Tibial nerve (tissue), 4 donors: Measurements from ENCODE around the gene DNASE2. TPM values are rescaled to one million over a fixed set of nuclear protein-coding genes. Genes with fewer than 3 reads are reported as not detected.

Experiments
- DNase-seq, 2 donors: peaks; one replicate each; pipeline ENCODE4 v3.0.0-alpha.2; 2019; ENCODE audit warnings: low spot score in 2 of 2
- H3K27ac ChIP-seq, 4 donors: fragments of 200-600 bp; sonication (generic) in 3 of 4; one replicate each; pipeline ENCODE4 v1.5.1; 2017 to 2019; ENCODE audit warnings: mild to moderate bottlenecking in 1 of 4
- H3K27me3 ChIP-seq, 2 donors: fragments of 200-600 bp; sonication (generic) in 1 of 2; one replicate each; pipeline versions ENCODE4 v1.5.1 to v1.6.0; 2017 to 2019
- H3K36me3 ChIP-seq, 3 donors: fragments of 200-600 bp; sonication (generic); one replicate each; pipeline ENCODE4 v1.5.1; 2018 to 2019
- H3K4me1 ChIP-seq, 4 donors: fragments of 200-600 bp; sonication (generic) in 3 of 4; one replicate each; pipeline ENCODE4 v1.5.1; 2017 to 2019
- H3K4me3 ChIP-seq, 4 donors: fragments of 200-600 bp; sonication (generic) in 3 of 4; one replicate each; pipeline ENCODE4 v1.5.1; 2017 to 2019; ENCODE audit warnings: mild to moderate bottlenecking in 1 of 4, moderate library complexity in 1 of 4
- H3K9me3 ChIP-seq, 4 donors: fragments of 200-600 bp; sonication (generic) in 3 of 4; one replicate each; pipeline ENCODE4 v1.5.1; 2017 to 2019
- EP300 ChIP-seq, 2 donors: sonication (generic); formaldehyde crosslinking; IDR thresholded peaks; one replicate each; pipeline ENCODE4 v1.6.1; 2017; ENCODE audit warnings: antibody characterized with exemption in 2 of 2, mild to moderate bottlenecking in 1 of 2
- POLR2A ChIP-seq, 2 donors: fragments of 450-650 bp; IDR thresholded peaks; one replicate each; pipeline ENCODE4 v1.6.1; 2017; ENCODE audit warnings: antibody characterized with exemption in 2 of 2, mild to moderate bottlenecking in 2 of 2, moderate library complexity in 2 of 2
- WGBS, 2 donors: methylation state at CpG; one replicate each; pipeline ENCODE4 v1.1.5; 2018; 5-methylcytosine and 5-hydroxymethylcytosine counted together
- small RNA-seq: library from RNA; depleted of rRNA; stranded (forward); fragments of <200 nt; gene quantifications from one replicate; pipeline ENCODE3, GENCODE V24; 2016
- total RNA-seq, 4 donors: library from RNA; depleted of rRNA; stranded (reverse); fragments of >200 nt; gene quantifications; one replicate each; pipeline ENCODE4 v1.1.0, GENCODE V29; 2016
- TF ChIP-seq, protein P1 (sequence below), 5 experiments: fragments of 200-600 bp in 3 of 5; fragments of 450-650 bp in 2 of 5; sonication (generic) in 3 of 5; IDR thresholded peaks; one replicate each; pipeline ENCODE4 v1.5.1; 2016 to 2019; ENCODE audit warnings: antibody characterized with exemption in 5 of 5, mild to moderate bottlenecking in 3 of 5, moderate library complexity in 2 of 5

The DNASE2 gene
- total RNA-seq, 4 donors from 2014 or later: 38.1 to 59.0 (median 44.2) TPM

DNA sequence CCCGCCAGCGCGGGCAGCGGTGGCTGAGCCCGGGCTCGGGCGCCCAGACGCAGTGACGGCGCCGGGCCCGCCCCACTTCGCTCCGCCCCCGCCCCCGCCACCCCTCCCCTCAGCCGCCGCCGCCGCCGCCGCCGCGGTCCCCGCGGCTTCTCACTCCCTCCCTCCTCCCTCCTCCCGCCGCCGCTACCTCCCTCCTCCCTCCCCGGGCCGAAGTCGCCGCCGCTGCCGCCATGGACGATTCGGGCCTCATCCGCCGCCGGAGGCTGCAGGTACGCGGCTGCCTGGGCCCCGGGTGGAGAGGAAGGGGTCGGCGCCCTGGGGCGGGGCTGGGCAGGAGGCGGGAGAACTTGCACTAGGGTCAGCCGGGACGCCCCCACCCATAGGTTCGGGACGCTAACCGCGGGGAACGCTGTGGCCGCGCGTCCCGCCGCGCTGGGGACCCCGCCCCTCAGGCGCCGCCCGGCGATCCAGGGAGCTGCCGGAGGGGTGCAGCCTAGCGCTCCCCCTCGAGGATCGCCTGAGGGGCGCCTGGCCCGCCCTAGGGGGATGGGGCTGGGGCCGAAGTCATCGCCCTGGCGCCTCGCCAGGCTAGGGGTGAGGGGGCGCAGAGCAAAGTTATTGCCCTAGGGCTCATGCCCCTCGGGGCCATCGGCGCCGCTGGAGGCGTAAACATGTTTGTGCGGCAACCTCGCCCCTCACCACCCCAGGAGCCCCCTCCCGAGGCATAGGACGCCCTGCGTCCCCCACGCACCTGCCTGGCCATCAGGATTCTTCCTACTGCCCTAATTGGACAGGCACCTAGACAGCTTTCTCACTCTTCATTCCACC, 47.3 kb downstream of the DNASE2 start:
- WGBS, 2 donors: 1% methylated on average over 13 to 34 of the region's 87 CpGs

DNA sequence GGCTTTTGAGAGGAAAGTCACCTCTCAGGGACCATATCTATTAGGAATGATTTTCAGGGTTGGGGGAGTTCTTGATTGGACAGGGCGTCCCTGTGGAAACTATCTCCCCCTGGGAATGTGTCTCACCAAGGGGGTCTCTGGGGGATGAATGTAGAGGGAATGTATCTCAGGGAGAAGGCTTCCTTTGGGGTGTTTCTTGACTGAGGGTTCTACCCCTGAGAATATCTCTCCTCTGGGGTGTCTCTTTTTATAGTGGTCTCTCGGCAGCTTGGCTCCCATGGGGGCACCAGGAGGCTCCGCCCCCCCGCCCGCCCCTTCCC, 47.9 kb downstream of the DNASE2 start:
- DNase-seq: no peak
- Histone ChIP-seq H3K9me3 (no peaks in the 10 kb centered on the region), H3K36me3 (no peaks in the 10 kb centered on the region), H3K27ac (no peak overlapping the region), H3K4me3 (peak overlapping the region in 3 of 4 donors; percentile 4 to 47 (median 32)), H3K27me3 (peaks cover 0 to 97% of the 10 kb centered on the region in 2 donors), H3K4me1 (peaks cover 0 to 38% (median 10%) of the 10 kb centered on the region in 4 donors)
- TF ChIP-seq, protein P1, sequence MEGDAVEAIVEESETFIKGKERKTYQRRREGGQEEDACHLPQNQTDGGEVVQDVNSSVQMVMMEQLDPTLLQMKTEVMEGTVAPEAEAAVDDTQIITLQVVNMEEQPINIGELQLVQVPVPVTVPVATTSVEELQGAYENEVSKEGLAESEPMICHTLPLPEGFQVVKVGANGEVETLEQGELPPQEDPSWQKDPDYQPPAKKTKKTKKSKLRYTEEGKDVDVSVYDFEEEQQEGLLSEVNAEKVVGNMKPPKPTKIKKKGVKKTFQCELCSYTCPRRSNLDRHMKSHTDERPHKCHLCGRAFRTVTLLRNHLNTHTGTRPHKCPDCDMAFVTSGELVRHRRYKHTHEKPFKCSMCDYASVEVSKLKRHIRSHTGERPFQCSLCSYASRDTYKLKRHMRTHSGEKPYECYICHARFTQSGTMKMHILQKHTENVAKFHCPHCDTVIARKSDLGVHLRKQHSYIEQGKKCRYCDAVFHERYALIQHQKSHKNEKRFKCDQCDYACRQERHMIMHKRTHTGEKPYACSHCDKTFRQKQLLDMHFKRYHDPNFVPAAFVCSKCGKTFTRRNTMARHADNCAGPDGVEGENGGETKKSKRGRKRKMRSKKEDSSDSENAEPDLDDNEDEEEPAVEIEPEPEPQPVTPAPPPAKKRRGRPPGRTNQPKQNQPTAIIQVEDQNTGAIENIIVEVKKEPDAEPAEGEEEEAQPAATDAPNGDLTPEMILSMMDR (IDR thresholded peaks at IDR 0.05): no peak
- TF ChIP-seq EP300 (IDR thresholded peaks at IDR 0.05) (no peak), POLR2A (IDR thresholded peaks at IDR 0.05) (no peak)
- WGBS, 2 donors: 0 to 2% methylated on average over 3 to 5 of the region's 5 CpGs

More for the DNA sequence above, 47.3 kb downstream of the DNASE2 start:
- TF ChIP-seq, protein P1 (IDR thresholded peaks at IDR 0.05): no peak
- Histone ChIP-seq H3K36me3 (no peaks in the 10 kb centered on the region), H3K4me1 (peaks cover 0 to 40% (median 15%) of the 10 kb centered on the region in 4 donors), H3K27ac (no peak overlapping the region), H3K27me3 (peaks cover 0 to 97% of the 10 kb centered on the region in 2 donors), H3K4me3 (peak overlapping the region in 3 of 4 donors; percentile 4 to 47 (median 32)), H3K9me3 (no peaks in the 10 kb centered on the region)
- DNase-seq: no peak

DNA sequence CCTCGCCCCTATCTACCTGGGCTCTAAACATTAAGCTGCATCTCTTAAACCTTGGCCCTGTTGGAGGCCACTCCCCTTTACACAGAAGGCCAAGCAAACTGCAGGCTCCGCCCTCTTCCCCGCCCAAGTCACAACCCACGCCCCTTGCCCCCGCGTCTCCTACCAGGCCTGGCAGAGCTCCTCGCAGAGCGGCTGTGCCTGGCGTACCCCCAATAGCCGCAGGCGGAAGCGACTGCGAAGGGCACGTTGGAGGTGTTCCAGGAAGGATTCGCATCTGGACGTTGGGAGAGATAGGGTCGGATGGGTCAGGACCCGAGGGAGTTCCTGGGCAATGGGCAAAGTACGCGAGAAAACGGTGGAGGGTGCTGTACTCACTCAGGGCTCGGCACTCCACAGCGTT, 52.8 kb downstream of the DNASE2 start:
- TF ChIP-seq, protein P1 (IDR thresholded peaks at IDR 0.05): no peak
- TF ChIP-seq POLR2A (IDR thresholded peaks at IDR 0.05): no peak
- no peak for TF ChIP-seq EP300 (IDR thresholded peaks at IDR 0.05)
- H3K4me3 ChIP-seq: no peak overlapping the region
- 6 to 9% methylated on average over 23 of the region's 23 CpGs for WGBS, 2 donors
- DNase-seq: no peak
- H3K9me3 ChIP-seq: no peaks in the 10 kb centered on the region
- peaks cover 0 to 29% (median 3%) of the 10 kb centered on the region in 4 donors for H3K4me1 ChIP-seq
- no peak overlapping the region for H3K27ac ChIP-seq
- no peaks in the 10 kb centered on the region for H3K36me3 ChIP-seq
- peaks cover 0 to 99% of the 10 kb centered on the region in 2 donors for H3K27me3 ChIP-seq

DNA sequence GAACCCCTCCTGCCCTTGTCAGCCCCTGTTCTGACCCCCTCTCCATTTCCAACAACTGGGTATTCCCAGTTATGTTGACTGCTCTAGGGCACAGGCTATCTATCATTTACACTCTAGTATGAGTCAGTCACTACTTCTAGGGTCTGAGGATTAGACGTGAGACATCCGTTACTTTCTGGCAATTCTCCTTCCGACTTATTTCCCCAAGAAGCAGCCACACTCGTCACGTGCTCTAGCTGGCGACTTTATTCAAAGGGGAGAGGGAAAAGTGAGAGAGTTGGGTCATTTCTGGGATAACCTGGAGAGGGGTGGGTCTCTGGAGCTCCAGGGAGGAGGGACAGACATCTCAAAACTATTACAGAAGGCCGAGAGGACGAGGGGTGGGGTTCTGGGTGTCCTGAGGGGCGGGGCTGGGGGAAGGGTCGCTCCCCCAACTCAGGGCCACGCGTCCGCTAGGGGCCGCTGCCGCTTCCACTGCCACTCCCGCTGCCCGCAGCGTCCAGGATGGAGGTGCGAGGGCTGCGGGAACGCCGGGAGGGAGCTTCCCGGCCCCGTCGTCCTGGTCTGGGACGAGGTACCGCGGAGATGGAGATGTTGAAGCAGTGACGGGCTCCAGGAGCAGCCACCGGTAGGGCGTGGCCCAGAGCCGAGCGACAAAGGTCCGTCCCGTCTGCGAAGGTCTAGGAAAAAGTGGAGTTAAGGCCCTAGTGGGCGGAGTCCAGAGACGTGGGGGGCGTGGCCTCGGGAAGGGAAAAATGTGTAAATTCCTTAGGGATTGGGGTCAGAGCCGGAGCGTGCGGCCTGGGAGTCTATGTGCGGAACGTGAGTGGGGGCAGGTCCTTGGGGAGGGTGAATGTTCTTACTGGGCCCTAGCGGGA, 55.8 kb downstream of the DNASE2 start:
- Histone ChIP-seq H3K27me3 (peaks cover 0 to 69% of the 10 kb centered on the region in 2 donors), H3K36me3 (no peaks in the 10 kb centered on the region), H3K4me3 (no peak overlapping the region), H3K4me1 (peaks cover 0 to 16% (median 0%) of the 10 kb centered on the region in 4 donors), H3K9me3 (no peaks in the 10 kb centered on the region), H3K27ac (no peak overlapping the region)
- TF ChIP-seq, protein P1 (IDR thresholded peaks at IDR 0.05): peak in 1 of 5 experiments; percentile 22
- TF ChIP-seq POLR2A (IDR thresholded peaks at IDR 0.05): no peak
- 6% methylated on average over 41 to 44 of the region's 46 CpGs for WGBS, 2 donors
- DNase-seq: no peak

Small RNA genes lying within 50 kb of the gene (small RNA-seq; reads per million reads assigned to genes)
- gene MIR5695 (not detected), gene MIR6794 (not detected)

Other genes starting within 250 kb of the DNASE2 start
- 10 to 100 TPM; 48.5 to 89.4 (median 58.5) TPM for gene MAN2B1, start 214.7 kb downstream of the DNASE2 start, total RNA-seq
- 10 to 100 TPM in 3 of 4 donors, 1 to 10 TPM in 1; 7.9 to 19.8 (median 16.8) TPM for gene WDR83, start 214.6 kb downstream of the DNASE2 start, total RNA-seq
- gene DHPS, start 199.6 kb downstream of the DNASE2 start, total RNA-seq: 100 to 1,000 TPM; 117 to 180 (median 160) TPM
- gene GNG14, start 193.5 kb downstream of the DNASE2 start, total RNA-seq: not detected
- 1 to 10 TPM; 1.2 to 7.5 (median 5.7) TPM for gene FBXW9, start 184.8 kb downstream of the DNASE2 start, total RNA-seq
- gene TNPO2, start 157.5 kb downstream of the DNASE2 start, total RNA-seq: 100 to 1,000 TPM in 1 of 4 donors, 10 to 100 TPM in 3; 56.1 to 120 (median 77.6) TPM
- 100 to 1,000 TPM; 328 to 649 (median 501) TPM for gene TRIR, start 146.8 kb downstream of the DNASE2 start, total RNA-seq
- gene GET3, start 144.0 kb downstream of the DNASE2 start, total RNA-seq: 10 to 100 TPM; 22.6 to 40.4 (median 36.3) TPM
- under 1 TPM in 1 of 4 donors, not detected in 3; 0.21 TPM for gene BEST2, start 129.7 kb downstream of the DNASE2 start, total RNA-seq
- gene HOOK2, start 105.9 kb downstream of the DNASE2 start, total RNA-seq: 100 to 1,000 TPM in 1 of 4 donors, 10 to 100 TPM in 3; 27.3 to 109 (median 50.2) TPM
- gene JUNB, start 90.0 kb downstream of the DNASE2 start, total RNA-seq: 100 to 1,000 TPM; 421 to 676 (median 613) TPM
- 100 to 1,000 TPM; 129 to 182 (median 163) TPM for gene PRDX2, start 79.6 kb downstream of the DNASE2 start, total RNA-seq
- gene THSD8, start 79.4 kb downstream of the DNASE2 start, total RNA-seq: 1 to 10 TPM in 1 of 4 donors, not detected in 3; 4.8 TPM
- gene RNASEH2A, start 74.9 kb downstream of the DNASE2 start, total RNA-seq: 1 to 10 TPM; 5.4 to 8.6 (median 6.7) TPM
- not detected for gene RTBDN, start 46.9 kb downstream of the DNASE2 start, total RNA-seq
- not detected for gene MAST1, start 42.9 kb downstream of the DNASE2 start, total RNA-seq
- gene KLF1, start 5.8 kb upstream of the DNASE2 start, total RNA-seq: not detected
- 10 to 100 TPM; 50.4 to 68.0 (median 64.6) TPM for gene GCDH, start 9.7 kb upstream of the DNASE2 start, total RNA-seq
- not detected for gene SYCE2, start 37.8 kb upstream of the DNASE2 start, total RNA-seq
- gene FARSA, start 52.3 kb upstream of the DNASE2 start, total RNA-seq: 10 to 100 TPM; 22.7 to 44.7 (median 32.2) TPM
- 100 to 1,000 TPM; 173 to 398 (median 313) TPM for gene CALR, start 57.2 kb upstream of the DNASE2 start, total RNA-seq
- 100 to 1,000 TPM in 3 of 4 donors, 10 to 100 TPM in 1; 89.2 to 111 (median 108) TPM for gene RAD23A, start 64.4 kb upstream of the DNASE2 start, total RNA-seq
- 10 to 100 TPM; 41.4 to 68.8 (median 53.5) TPM for gene GADD45GIP1, start 75.8 kb upstream of the DNASE2 start, total RNA-seq
- gene DAND5, start 88.1 kb upstream of the DNASE2 start, total RNA-seq: not detected
- 10 to 100 TPM; 39.8 to 55.8 (median 48.2) TPM for gene NFIX, start 114.0 kb upstream of the DNASE2 start, total RNA-seq
- gene LYL1, start 221.4 kb upstream of the DNASE2 start, total RNA-seq: 10 to 100 TPM; 21.1 to 43.5 (median 25.8) TPM
- 10 to 100 TPM; 38.4 to 92.7 (median 49.2) TPM for gene TRMT1, start 235.3 kb upstream of the DNASE2 start, total RNA-seq
- 10 to 100 TPM; 15.3 to 37.1 (median 25.8) TPM for gene NACC1, start 236.8 kb upstream of the DNASE2 start, total RNA-seq